ENCODE results near the gene CCDC188.

Gene CCDC188

DNA sequence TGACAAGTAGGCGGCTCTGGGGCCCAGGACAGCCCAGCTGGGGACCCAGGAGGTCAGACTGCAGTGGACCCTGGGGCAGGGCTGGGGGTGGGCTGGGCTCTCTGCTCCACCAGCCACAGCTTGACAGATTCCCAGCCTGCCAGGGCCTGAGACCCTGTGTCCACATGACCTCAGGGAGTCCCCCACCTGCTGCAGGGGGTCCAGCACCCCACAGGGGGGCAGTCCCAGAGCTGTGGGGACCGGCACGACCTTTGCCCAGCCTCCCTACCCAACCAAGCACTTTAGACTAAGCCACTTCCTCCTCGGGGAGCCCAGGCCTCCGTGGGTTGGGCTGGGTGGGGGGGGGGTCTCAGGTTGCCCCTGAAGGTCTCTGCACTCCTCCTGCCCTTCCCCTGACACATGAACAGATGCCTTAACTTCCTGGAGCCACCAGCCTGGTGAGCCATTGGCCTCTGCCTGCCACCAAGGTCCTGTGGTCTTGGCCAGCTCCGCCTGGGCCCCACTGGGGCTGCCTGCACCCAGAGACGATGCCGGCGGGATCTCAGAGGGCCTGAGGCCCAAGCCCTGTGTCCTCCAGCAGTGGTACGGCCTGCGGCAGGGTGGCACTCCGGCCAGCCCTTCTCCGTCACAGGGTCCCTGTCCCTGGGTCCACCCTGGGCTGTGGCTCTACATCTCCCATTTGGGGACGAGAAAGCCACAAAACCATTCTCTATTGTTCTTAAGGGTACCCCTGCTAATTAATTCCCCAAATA, 3.4 kb downstream of the CCDC188 start:
- no peak for DNase-seq

DNA sequence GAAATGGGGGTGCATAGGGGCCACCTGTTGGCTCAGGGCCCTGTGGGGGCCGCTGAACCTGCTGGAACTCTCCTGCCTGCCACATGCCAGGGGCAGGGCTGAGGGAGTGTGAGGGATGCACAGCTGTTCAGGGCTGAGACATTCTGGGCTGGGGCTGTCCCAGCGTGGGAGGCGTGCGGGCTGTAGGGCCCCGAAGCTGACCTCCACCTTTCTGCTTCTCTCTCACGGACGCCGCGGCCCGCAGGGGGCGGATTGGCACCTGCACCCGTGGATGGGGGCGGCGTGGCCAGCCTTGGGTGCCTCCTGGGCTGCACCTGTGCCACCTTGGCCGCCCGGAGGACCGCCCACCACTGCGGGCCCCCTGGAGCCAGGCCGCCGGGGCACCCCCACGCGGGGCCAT, 4.1 kb downstream of the CCDC188 start:
- no peak for DNase-seq

DNA sequence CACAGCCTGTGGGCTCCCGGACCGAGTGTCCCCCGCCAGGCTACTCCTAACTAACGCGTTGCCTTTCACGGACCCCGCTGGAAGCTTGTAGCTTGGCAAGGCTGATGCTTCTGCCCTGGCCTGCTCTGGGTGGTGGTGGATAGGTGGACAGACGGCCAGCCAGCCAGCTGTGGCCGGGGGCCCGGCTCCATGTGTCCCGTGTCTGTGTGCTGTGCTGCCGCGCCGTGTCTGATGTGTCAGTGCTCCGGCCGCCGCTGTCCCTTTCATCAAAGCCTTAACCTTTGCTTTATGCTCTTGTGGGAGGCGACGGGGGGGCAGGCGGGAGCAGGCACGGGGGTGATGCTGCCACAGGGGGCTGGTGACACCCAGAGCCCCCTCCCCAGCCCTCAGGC, 5.0 kb downstream of the CCDC188 start:
- no peak for DNase-seq

DNA sequence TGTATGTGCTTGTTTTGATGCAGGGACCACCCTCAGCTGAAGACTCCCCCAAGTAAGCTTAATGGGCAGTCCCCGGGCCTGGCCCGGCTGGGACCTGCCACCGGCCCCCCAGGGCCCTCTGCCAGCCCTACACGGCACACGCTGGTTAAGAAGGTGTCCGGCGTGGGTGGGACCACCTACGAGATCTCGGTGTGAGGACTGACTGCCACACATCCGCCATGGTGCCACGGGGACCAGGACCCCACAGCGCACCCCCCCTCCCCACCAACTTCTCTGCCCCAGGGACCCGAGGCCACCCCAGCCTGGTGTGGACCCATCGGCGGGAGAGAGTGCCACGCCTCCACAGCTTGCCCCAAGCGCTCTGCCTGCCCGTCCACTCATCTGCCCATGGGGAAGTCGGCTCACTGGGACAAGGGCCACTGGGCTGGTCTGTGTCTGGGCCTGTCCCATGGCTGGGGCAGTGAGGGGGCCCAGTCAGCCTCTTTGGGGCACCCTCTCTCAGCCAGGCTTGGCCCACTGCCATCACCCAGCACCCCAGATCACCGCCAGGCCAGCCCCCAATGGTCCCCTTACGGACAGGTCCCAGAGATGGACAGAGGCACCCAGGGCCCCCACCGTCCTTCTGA, 5.5 kb downstream of the CCDC188 start:
- no peak for DNase-seq

DNA sequence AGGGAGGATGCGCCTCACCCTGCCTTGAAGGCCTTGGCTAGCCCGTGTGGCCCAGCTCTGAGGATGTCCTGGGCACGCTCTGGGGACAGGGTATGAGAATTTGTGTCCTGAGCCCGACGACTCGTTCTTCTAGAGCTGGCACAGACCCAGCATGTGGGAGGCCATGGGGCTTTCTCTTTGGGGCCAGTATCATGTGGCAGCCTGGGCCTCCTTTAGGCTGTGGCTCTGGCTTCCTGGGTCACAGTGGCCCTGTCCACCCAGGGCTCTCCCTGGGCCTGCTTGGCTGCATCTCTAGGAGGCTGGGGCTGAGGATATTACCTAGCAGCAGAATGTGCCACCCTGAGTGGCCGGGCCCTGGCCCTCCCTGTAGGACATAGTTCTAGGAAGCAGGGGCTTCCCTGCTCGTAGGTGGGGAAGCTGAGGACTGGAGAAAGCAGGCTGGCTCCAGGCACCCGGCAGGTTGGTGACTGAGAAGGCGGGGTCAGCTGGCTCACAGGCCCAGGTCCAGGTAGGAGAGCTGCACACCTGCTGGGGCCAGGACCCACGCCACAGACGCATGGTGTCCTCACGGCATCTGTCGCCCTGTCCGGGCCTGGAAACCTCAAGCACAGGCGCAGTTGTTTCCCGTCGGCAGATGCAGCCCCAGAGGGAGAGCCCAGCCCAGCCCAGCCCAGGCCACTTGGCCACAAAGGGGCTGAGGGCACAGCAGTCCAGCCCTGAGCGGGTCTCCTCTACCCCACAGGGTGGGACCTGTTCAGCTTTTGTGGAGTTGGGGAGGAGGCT, 6.8 kb downstream of the CCDC188 start:
- DNase-seq = no peak

DNA sequence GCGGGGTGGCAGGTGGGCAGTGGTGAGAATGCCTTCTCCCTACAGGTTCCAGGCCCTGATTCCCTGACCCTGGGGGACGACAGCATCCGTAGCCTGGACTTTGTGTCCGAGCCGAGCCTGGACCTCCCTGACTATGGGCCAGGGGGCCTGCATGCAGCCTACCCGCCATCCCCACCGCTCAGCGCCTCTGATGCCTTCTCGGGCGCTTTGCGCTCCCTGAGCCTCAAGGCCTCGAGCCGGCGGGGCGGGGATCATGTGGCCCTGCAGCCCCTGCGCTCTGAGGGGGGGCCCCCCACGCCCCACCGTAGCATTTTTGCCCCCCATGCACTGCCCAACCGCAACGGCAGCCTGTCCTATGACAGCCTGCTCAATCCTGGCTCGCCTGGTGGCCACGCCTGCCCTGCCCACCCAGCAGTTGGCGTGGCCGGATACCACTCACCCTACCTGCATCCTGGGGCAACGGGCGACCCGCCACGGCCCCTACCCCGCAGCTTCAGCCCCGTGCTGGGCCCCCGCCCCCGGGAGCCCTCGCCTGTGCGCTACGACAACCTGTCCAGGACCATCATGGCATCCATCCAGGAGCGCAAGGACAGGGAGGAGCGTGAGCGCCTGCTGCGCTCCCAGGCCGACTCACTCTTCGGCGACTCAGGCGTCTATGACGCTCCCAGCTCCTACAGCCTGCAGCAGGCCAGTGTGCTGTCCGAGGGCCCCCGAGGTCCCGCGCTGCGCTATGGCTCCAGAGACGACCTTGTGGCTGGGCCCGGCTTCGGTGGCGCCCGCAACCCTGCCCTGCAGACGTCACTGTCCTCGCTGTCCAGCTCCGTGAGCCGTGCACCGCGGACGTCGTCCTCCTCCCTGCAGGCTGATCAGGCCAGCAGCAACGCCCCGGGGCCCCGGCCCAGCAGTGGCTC, 7.9 kb downstream of the CCDC188 start:
- DNase-seq = no peak

DNA sequence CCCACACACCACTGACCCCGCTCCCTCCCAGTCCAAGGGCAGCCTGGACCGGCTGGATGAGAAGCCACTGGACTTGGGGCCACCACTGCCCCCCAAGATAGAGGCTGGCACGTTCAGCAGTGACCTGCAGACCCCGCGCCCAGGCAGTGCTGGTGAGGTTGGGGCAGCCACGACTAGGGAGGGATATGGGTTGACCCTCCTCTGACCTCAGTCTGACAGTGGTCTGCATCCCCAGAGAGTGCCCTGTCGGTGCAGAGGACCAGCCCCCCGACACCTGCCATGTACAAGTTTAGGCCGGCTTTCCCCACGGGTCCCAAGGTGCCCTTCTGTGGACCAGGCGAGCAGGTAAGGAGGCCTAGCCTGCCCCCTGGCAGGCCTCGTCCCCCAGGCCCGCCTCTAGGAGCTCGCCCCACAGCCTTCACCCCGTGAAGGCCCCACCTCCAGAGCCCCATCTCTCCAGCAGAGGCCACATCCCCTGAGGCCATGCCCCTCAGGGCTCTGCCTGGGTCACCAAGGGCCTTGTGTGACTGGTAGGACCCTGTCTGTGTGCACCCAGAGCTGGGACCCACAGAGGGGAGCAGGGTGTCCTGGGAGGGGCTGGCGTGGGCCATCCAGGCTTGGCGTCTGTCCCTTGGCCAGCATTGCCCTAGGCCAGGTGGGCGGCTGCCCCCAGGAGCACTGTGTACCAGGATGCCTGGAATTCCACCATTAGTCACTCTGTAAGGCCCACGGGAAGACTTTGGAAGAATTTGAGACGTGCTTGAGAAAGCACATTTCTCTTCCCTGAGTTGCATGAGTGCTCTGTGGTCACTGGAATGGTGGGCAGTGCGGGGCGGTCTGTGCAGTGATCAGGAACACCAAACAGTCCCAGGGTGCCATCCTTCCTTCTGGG, 9.4 kb downstream of the CCDC188 start:
- peak; percentile 79 for DNase-seq

DNA sequence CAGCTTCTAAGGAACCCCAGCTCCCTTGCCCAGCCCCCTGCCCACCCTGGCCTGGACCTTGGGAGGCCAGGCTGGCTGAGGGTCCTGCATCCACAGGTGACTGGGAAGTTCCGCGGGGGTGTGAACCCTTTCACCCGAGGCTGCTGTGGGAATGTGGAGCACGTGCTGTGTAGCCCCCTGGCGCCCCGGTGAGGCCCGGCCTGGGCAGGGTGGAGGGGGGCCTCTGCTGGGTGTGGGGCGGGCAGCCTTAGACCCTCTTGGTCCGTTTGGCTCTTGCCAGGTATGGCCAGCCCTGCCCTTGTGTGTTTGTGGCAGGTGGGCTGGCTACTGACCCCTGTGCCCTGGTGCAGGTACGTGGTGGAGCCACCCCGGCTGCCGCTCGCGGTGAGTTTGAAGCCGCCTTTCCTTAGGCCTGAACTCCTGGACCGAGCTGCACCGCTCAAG, 10.3 kb downstream of the CCDC188 start:
- DNase-seq = no peak

DNA sequence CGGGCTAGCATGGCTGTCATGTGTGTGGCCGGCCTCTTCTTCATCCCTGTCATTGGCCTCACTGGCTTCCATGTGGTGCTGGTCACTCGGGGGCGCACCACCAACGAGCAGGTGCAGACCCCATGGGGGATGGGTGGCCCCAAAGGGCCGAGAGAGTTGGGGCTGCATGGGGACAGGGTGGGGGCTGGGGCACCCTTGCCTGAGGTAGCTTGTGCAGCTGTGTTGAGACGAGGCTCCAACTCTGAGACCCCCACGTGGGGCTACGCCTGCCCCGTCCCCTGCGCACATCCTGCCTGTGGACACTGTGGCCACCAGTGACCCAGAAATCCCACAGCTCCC, 10.8 kb downstream of the CCDC188 start:
- DNase-seq = no peak

DNA sequence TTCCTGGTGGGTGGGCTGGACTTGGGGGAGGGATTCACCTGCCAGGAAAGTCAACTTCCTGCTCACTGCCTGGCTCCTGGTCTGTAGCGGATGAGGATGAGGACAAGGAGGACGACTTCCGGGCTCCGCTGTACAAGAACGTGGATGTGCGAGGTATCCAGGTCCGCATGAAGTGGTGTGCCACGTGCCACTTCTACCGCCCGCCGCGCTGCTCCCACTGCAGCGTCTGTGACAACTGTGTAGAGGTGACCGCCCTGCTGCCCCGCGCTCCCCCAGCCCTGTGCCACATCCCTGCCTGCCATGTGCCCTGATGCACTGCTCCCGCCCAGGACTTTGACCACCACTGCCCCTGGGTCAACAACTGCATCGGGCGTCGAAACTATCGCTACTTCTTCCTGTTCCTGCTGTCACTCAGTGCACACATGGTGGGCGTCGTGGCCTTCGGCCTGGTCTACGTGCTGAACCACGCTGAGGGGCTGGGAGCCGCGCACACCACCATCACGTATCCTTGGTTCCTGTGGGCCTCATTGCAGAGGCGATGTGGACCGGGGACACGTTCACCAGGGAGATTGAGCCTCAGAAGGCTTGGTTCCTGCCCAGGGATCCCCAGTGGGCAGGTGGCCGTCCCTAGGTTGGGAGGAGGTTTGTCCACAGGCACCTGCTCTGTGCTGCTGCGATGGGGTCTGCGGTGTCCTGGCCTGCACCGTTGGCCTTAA, 11.3 kb downstream of the CCDC188 start:
- DNase-seq = no peak

DNA sequence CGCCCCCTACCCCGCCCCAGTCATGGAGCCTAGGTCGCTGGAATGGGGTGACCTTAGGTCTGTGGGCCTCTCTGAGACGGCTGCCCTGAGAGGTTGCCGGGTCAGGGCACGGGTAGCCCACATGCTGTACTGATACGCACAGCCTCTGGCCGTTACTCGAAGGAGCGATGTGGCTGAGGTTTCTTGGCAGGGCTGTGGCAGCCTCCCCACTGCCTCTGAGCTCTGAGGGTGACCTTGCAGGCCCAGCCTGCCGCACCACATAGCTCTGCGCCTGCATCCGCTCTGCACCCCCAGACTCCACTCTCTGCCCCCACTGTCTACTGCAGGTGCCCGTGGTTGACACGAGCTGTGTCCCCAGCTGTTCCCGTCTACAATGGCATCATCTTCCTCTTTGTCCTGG, 12.0 kb downstream of the CCDC188 start:
- no peak for DNase-seq

DNA sequence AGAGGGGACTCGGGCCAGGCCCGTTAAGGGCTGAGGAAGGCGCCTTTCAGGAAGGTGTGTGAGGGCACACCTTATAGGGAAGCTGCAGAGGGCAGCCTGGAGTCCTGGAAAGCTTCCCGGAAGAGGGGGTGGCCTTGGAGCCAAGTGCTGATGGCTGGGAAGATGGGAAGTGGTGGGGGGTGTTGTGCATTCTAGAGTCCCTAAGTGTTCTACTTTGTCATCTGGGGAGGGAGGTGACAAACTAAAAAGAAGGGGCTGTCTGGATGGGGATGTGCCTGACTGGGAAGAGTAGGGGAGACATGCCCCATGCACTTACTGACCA, 12.5 kb downstream of the CCDC188 start:
- DNase-seq = no peak

DNA sequence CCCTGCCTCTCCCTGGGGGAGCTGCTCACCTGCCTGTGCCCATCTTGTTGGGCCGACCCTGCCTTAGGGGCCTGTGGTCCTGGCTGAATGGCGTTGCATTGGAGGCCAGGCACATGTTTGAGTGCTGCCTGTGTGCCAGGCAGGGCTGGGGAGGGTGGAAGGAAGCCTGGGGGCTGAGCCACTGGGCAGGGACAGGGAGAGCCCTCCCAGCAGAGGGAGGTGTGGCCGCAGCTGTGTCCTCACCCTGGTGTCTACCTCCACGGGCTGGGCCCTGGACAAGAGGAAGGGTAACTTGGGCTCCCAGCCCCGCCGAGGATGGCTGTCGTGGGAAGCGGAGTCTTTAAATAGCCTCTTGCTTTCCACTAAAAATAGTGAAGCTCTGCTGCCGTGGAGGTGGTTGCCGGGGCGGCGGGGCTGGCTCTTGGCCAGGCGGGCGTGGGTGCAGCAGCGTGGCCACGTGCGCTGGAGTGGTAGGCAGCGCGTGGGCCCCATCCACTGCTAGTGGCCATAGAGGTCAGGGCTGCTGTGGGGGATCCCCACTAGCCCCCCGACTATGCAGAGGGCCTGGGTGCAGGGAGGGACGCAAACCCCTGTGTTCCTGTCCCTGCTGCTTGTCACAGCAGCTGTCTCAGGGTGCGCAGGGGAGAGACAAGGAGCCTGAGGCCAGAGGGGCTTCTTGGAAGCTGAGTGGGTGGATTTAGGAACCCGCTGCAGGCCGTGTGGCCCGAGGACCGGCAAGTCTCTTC, 13.0 kb downstream of the CCDC188 start:
- no peak for DNase-seq

DNA sequence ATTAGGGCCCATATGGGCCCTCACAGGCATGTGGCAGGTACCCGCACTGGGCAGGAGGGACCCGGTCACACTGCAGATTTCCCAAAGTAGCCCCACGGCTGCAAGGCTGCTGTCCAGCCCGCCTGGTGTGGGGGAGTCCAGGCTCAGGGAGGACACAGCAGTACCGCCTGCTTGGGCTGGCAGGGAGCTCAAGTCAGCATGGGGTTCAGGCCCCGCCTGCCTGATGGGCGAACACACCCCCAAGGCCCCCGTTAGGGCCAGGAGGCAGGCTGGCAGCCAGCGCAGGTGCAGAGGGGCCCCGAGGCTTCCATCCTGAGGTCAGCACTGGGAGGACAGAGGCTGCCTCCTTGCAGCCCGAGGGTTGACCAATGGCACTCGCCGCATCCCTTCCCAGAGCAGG, 13.7 kb downstream of the CCDC188 start:
- no peak for DNase-seq

DNA sequence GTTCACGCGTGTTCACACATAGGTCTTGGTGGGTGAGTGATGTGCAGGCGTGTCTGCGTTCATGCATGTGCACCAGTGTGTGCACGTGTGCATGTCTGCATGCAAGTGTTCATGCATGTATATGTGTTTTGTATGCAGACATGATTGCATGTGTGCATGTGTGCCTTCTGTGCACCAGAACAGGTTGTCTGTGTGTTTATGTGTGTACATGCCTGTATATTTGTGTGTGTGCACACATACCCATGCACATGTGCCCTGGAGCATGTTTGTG, 14.3 kb downstream of the CCDC188 start:
- no peak for DNase-seq

DNA sequence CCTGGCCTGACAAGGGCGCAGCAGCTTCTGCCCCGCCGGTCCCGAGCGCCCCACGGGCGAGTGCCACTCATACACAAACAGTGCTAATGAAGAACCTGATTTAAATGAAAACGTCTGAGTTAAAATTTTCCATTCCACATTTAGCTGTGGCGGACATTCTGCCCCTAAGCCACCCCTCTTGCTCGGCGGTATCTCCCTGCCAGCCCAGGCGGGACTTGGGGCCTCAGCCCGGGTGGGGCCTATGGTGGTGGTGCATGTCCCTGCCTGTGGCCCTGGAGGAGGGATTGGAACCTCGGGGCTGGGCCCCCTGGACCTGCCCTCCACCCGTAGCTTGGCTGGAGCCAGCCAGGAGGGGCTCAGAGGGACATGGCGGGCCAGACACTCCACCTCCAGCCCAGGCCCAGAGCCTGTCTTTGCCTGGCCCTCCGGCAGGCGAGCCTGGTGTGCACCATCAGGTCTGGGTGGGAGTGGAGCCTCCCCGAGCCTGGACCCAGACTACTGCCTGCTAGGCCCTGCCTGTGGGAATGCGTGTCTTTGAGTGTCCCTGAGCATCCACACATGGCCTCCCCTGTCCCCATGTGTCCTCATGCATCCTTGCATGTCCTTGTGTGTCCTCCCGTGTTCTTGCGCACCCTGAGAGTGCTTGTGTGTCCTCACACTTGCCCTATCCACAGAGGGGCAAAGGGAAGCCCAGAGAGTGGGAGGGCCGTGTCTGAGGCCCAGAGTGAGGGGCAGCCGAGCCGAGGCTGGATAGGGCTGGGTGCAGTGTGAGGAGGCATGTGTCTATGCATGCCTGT, 14.9 kb downstream of the CCDC188 start:
- no peak for DNase-seq

DNA sequence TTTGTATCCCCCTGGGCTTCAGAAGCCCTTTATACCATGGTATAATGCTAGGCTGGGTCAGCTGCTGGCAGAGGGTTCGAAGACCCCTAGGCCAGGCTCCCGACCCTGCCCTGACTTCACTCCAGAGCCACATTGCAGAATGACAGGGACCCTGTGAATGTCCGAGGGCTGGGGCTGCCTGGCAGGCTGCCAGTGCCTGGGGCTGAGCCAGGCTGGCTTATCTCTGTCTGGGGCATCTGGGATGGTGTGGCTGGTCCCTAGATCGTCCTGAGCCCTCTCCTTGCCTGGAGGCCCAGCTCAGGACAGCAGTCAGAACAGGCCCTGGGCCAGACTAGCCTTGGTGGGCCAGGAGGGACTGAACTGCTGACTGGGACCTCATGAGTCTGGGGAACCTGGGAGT, 15.6 kb downstream of the CCDC188 start:
- no peak for DNase-seq

DNA sequence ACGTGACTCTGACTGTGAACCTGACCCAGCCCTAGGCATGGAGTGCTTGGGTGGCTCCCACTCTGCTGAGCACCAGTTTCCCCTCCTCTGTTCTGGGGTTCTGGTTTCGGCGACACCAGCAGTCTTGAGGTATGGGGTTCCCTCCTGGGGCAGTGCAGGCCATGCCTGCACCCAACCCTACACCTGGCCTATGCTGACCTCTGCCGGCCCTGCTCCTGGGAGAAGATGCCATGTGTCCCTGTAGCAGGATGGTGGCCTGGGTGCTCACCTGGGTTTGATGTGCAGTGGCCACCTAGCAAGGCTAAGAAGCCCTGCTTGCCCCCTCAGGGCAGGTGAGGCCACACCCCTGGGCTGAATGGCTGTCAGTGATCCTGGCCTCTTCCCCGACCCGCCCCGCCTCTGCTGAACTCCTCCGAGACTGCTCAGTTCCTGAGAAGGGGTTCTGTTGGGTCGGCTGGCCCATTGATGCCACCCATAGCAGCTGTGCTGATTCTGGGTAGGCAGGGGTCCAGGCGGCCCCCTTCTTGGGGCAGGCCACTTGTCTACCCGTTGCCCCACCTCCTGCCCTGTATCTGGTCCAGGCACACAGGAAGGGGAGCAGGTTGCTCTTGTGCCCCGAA, 16.8 kb downstream of the CCDC188 start:
- no peak for DNase-seq

DNA sequence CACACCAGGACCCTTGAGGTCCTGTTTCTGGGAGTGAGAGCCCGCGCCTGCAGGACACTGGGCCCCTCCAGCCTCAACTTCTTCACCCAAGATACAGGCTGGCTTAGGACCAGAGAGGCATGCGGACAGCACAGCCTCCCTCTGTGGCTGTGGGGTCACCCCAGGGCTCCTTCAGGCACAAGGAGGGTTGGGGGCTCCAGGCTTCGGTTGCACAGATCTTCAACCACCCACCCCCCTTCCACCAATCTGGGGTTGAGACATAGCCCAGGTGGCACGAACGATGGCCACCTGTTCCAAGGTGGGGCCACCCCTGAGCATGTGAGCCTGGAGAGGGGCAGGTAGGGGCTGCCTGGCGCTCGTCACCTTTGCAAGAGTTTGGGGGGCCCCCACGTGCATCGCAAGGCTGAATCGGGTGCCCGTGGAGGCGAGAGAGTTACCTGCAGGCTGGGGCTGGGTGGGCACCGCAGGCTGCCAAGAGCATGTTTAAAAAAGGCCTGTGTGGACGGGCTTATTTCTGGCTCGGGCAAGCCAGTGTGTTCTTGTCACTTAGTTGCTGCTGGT, 18.1 kb downstream of the CCDC188 start:
- no peak for DNase-seq
